ENCODE measurements around the gene OR51V1.

- TF ChIP-seq EZH2phosphoT487 (IDR thresholded peaks at IDR 0.05; ENCODE audit: insufficient read depth, low read depth) (no peak), EZH2 (IDR thresholded peaks at IDR 0.05; ENCODE audit: insufficient read depth, poor library complexity, severe bottlenecking) (no peak)
Measured at GRCh38 chr11:5154657-5155056, 45.8 kb downstream of the OR51V1 start, which contains the start of gene OR52A1.

Measured in GM23248 (cell line).